ENCODE results near the gene ACVR1B.

The ACVR1B gene

GRCh38 chr12:51980809-51981127, 29.3 kb downstream of the ACVR1B start:
- H3K9ac ChIP-seq (ENCODE audit: low read depth, low read length): no peak overlapping the region
- DNase-seq (no peak), ATAC-seq (ENCODE audit: insufficient read depth, low read depth) (no peak)
- peaks cover 74% of the 10 kb centered on the region for H3K36me3 ChIP-seq (ENCODE audit: insufficient read depth, low read length)
- H3K4me2 ChIP-seq (ENCODE audit: insufficient read depth, low read length): no peak overlapping the region
- no peaks in the 10 kb centered on the region for H4K20me1 ChIP-seq (ENCODE audit: insufficient read depth, low read length)
- H3K4me3 ChIP-seq (ENCODE audit: low read depth in 1 of 2, low read length in 2 of 2): no peak overlapping the region
- TF ChIP-seq EZH2 (IDR thresholded peaks at IDR 0.05; ENCODE audit: borderline replicate concordance, low read depth, low read length, severe bottlenecking) (no peak), CTCF (IDR thresholded peaks at IDR 0.05; ENCODE audit: borderline replicate concordance, extremely low read depth, low read length, poor library complexity, severe bottlenecking) (no peak)
- H3K4me1 ChIP-seq (ENCODE audit: insufficient read depth, low read length): no peaks in the 10 kb centered on the region
- H3K27ac ChIP-seq (ENCODE audit: low read length): 0 out of 2 replicates have a peak overlapping the region, but pooled peaks have one; percentile 15
- H3K79me2 ChIP-seq (ENCODE audit: insufficient read depth, low read length): no peaks in the 10 kb centered on the region
- H3K9me3 ChIP-seq (ENCODE audit: insufficient read depth, low read length, severe bottlenecking): no peaks in the 10 kb centered on the region
- no peak overlapping the region for H2AFZ ChIP-seq (ENCODE audit: low read depth, low read length)
- no peaks in the 10 kb centered on the region for H3K27me3 ChIP-seq (ENCODE audit: insufficient read depth, low read length, poor library complexity)

- ATAC-seq (ENCODE audit: insufficient read depth, low read depth) (no peak), DNase-seq (no peak)
- Histone ChIP-seq H3K4me1 (ENCODE audit: insufficient read depth, low read length) (no peaks in the 10 kb centered on the region), H3K27ac (ENCODE audit: low read length) (no peak overlapping the region), H3K4me3 (ENCODE audit: low read depth in 1 of 2, low read length in 2 of 2) (no peak overlapping the region), H3K9ac (ENCODE audit: low read depth, low read length) (no peak overlapping the region), H3K36me3 (ENCODE audit: insufficient read depth, low read length) (peaks cover 67% of the 10 kb centered on the region), H3K79me2 (ENCODE audit: insufficient read depth, low read length) (no peaks in the 10 kb centered on the region), H3K4me2 (ENCODE audit: insufficient read depth, low read length) (no peak overlapping the region), H2AFZ (ENCODE audit: low read depth, low read length) (no peak overlapping the region), H4K20me1 (ENCODE audit: insufficient read depth, low read length) (no peaks in the 10 kb centered on the region), H3K9me3 (ENCODE audit: insufficient read depth, low read length, severe bottlenecking) (no peaks in the 10 kb centered on the region), H3K27me3 (ENCODE audit: insufficient read depth, low read length, poor library complexity) (no peaks in the 10 kb centered on the region)
- TF ChIP-seq EZH2 (IDR thresholded peaks at IDR 0.05; ENCODE audit: borderline replicate concordance, low read depth, low read length, severe bottlenecking) (no peak), CTCF (IDR thresholded peaks at IDR 0.05; ENCODE audit: borderline replicate concordance, extremely low read depth, low read length, poor library complexity, severe bottlenecking) (no peak)
These were observed 33.2 kb downstream of the ACVR1B start for GRCh38 chr12:51984657-51985056.

- Histone ChIP-seq H3K79me2 (ENCODE audit: insufficient read depth, low read length) (no peaks in the 10 kb centered on the region), H3K4me3 (ENCODE audit: low read depth in 1 of 2, low read length in 2 of 2) (no peak overlapping the region), H3K4me1 (ENCODE audit: insufficient read depth, low read length) (no peaks in the 10 kb centered on the region), H3K4me2 (ENCODE audit: insufficient read depth, low read length) (no peak overlapping the region), H3K27me3 (ENCODE audit: insufficient read depth, low read length, poor library complexity) (no peaks in the 10 kb centered on the region), H3K9me3 (ENCODE audit: insufficient read depth, low read length, severe bottlenecking) (no peaks in the 10 kb centered on the region), H4K20me1 (ENCODE audit: insufficient read depth, low read length) (no peaks in the 10 kb centered on the region), H2AFZ (ENCODE audit: low read depth, low read length) (no peak overlapping the region), H3K36me3 (ENCODE audit: insufficient read depth, low read length) (peaks cover 66% of the 10 kb centered on the region), H3K27ac (ENCODE audit: low read length) (no peak overlapping the region), H3K9ac (ENCODE audit: low read depth, low read length) (no peak overlapping the region)
- TF ChIP-seq EZH2 (IDR thresholded peaks at IDR 0.05; ENCODE audit: borderline replicate concordance, low read depth, low read length, severe bottlenecking) (no peak), CTCF (IDR thresholded peaks at IDR 0.05; ENCODE audit: borderline replicate concordance, extremely low read depth, low read length, poor library complexity, severe bottlenecking) (no peak)
- no peak for ATAC-seq (ENCODE audit: insufficient read depth, low read depth)
- DNase-seq: no peak
These were observed 33.8 kb downstream of the ACVR1B start for GRCh38 chr12:51985154-51985835.

All from DND-41 (cell line).